WI38 (cell line): ENCODE results near the gene RBM7.
A peak's percentile ranks its signal among the peaks of the same experiment; 100 is the strongest.

Experiments used
- H3K4me3 ChIP-seq: 2 replicates; pipeline ENCODE4 v1.5.1; 2011; ENCODE audit warnings: low read depth, mild to moderate bottlenecking, control low read depth, low read length
- TF ChIP-seq, protein P1 (sequence below): IDR thresholded peaks from 2 replicates; pipeline ENCODE4 v1.5.1; 2012; ENCODE audit warnings: low read depth, mild to moderate bottlenecking, control low read depth, low read length

The RBM7 gene

DNA sequence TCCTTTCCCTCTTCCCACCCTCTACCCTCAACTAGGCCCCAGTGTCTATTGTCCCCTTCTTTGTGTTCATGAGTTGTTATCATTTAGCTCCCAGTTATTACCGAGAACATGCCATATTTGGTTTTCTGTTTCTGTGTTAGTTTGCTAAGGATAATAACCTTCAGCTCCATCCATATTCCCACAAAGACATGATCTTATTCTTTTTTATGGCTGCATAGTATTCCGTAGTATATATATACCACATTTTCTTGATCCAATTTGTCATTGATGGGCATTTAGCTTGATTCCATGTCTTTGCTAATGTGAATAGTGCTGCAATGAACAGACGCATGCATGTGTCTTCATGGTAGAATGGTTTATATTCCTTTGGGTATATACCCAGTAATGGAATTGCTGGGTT is 18.0 kb upstream of the RBM7 start:
- H3K4me3 ChIP-seq = no peak overlapping the region
- TF ChIP-seq, protein P1, sequence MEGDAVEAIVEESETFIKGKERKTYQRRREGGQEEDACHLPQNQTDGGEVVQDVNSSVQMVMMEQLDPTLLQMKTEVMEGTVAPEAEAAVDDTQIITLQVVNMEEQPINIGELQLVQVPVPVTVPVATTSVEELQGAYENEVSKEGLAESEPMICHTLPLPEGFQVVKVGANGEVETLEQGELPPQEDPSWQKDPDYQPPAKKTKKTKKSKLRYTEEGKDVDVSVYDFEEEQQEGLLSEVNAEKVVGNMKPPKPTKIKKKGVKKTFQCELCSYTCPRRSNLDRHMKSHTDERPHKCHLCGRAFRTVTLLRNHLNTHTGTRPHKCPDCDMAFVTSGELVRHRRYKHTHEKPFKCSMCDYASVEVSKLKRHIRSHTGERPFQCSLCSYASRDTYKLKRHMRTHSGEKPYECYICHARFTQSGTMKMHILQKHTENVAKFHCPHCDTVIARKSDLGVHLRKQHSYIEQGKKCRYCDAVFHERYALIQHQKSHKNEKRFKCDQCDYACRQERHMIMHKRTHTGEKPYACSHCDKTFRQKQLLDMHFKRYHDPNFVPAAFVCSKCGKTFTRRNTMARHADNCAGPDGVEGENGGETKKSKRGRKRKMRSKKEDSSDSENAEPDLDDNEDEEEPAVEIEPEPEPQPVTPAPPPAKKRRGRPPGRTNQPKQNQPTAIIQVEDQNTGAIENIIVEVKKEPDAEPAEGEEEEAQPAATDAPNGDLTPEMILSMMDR = no peak

DNA sequence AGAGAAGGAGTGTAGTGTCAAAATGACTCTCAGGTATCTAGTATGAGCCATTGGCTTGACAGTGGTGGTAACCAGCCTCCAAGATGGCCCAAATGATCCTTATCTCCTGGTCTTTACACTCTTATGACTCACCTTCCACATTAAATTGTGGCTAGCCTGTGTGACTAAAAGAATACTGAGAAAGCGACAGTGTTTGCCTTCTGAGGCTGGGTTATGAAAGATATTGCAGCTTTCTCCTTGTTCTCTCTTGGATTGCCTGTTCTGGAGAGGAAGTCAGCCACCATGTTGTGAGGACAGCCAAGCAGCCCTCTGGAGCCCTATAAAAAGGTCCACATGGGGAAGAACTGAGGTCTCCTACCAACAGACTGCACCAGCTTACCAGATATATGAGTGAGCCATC is 16.0 kb upstream of the RBM7 start:
- TF ChIP-seq, protein P1 = no peak
- H3K4me3 ChIP-seq = no peak overlapping the region

DNA sequence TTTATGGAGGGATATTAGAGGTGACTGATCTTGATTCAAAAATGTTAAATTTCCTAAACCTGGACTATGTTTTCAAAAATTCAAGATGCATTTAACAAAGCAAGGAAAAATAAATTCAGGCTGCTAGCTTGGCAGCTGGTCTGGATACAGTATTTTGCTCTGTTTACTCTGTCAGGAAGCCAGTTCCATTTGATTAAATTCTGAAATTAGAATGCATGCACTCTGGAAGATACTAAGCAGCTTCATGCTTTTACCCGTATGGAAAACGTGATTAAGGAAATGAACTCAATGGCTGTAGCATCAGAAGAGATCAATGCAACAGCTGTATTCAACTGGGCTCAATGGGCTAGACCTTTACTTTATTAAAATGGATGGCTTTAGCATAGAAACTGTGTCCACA is 14.3 kb upstream of the RBM7 start:
- H3K4me3 ChIP-seq = no peak overlapping the region
- TF ChIP-seq, protein P1 = no peak

DNA sequence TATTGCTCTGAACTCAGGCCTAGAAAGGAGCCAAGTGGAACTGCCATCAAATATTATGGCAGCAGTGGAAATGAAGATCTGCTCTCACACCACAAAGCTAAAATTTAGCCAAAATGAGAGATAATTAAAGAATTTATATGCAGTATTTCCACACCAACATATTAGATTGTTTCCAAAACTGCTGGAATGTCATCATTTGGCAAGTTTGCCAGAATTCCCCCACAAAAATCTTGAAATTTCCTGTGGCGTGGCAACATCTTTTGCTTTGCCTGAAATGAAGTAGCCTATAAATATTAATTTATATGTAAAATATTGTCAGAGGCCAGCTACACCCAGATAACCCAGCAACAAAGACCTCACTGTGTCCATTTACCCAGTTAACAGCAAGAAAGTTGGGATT is 13.9 kb upstream of the RBM7 start:
- TF ChIP-seq, protein P1 = no peak
- no peak overlapping the region for H3K4me3 ChIP-seq

DNA sequence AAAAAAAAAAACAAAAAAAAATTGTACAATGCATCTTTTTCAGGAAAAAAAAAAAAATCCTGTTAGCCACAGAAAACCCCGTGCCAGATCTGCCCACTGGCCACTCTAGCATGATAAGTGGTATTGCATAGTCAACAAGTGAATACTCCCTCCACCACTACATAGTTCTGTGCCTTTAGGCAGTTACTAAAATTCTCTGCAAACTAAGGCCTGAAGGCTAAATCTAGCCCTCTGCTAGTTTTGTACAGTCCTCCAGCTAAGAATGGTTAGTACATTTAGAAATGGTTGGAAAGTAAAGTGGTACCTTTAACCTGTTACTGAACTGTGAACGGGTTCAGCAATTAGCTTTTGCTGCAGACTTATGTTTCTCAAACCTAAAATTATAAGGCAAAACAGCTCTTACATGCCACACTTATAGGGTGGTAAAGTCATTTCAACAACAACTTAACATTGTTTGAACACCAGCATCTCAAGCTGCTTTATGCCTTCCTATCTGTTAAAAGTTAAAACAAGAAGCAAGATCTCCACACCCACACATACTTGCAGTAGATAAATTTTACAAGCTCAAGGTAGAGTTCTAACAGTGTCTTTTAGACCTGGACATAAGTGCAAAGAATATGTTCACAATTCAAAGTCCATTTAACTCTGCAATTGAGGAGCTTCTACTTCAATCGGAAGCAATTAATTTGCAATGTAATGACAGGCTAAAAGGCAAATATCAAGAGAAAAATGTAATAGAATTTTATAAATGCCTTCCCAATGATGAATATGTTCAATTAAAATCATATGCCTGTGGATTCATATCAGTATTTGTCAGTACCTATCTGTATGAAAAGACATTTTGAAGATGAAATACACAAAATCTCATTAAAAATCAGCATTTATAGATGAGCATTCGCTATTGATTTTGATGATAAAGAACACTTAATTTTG is 7.5 kb upstream of the RBM7 start:
- H3K4me3 ChIP-seq = no peak overlapping the region
- TF ChIP-seq, protein P1 = no peak

DNA sequence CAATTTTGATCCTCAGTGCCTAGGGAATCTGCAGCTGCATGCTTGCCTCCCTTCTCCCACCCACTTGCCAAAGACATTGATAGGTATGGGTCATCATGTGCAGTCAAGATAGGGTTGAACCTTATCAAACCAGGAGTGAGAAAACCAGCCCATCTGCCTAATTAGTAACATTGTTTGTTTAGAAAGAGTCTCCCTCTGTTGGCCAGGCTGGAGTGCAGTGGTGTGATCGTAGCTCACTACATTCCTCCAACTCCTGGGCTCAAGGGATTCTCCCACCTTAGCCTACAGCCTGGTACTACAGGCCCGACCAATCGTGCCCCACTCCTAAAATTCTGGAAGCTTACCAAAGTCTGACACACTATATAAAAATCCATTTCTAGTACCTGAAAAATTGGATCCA is 4.7 kb upstream of the RBM7 start:
- TF ChIP-seq, protein P1 = peak; percentile 38; the same call in 1 of the 2 replicates
- H3K4me3 ChIP-seq = no peak overlapping the region

DNA sequence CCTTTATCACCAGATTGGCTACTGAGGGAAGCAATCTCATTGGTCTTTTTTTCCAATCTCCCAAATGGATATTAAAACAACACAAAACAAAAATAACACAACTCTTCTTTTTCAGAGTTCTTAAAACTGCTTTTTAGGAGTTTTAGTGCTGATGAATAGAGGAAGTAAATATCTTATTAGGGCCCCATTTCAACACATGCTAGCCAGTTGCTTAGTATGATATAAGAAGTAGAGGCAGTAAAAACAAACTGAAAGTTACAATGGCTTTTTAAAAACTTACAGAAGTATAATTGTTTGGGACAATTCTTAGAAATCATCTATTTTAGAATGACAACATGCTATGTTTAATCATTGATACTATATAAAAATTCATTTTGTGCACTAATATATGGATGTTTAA is 3.5 kb upstream of the RBM7 start:
- TF ChIP-seq, protein P1 = no peak
- H3K4me3 ChIP-seq = no peak overlapping the region
